Measurements from ENCODE around the gene STAT6. TPM values are rescaled to one million over a fixed set of nuclear protein-coding genes. Genes with fewer than 3 reads are reported as not detected.
"Not testable (repeated sequence)": the region's sequence is repeated elsewhere in the genome, so short reads cannot be mapped to it uniquely, and the experiment has no call there.

The STAT6 gene
- total RNA-seq, 1 donor from 2014 or later: 46.2 TPM

DNA sequence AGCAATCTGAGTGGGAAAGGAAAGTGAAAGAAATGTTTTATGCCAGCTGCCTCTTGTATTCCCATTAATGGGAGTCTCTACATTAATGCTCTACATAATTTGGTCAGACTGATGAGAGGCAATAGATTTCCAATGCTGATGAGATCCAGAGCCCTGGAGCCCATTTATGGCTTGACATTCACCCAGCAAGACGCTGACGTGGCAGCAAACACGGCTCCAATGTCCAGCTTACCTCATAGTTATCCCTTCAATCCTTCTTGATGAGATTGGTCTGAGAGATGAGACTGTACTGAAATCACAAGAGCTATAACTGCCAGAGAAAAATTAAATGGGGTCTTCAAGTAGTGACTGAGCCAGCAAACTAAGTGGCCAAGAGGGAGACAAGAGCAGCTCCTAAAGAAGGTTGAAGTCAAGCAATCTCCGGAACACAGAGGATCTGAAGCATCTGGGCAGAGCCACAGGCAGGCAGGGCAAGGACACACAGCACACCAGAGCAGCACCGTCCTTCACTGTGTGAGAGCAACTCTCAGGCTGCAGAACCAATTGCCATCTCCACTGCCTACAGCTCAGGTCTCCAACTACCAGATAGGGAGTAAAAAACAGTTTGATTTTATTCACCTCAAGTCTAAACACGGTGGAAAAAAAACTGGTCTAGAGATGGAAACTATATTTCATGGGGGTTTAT, 54.0 kb downstream of the STAT6 start:
- Histone ChIP-seq H3K36me3 (peaks cover 28% of the 10 kb centered on the region), H3K4me1 (no peaks in the 10 kb centered on the region), H3K4me3 (no peak overlapping the region), H3K27me3 (ENCODE audit: low read depth) (no peaks in the 10 kb centered on the region), H3K9me3 (replicated peaks) (no peaks in the 10 kb centered on the region), H3K27ac (replicated peaks) (no peak overlapping the region)
- intact Hi-C loops (cut with micrococcal nuclease): no loop called here
- TF ChIP-seq, protein P1, sequence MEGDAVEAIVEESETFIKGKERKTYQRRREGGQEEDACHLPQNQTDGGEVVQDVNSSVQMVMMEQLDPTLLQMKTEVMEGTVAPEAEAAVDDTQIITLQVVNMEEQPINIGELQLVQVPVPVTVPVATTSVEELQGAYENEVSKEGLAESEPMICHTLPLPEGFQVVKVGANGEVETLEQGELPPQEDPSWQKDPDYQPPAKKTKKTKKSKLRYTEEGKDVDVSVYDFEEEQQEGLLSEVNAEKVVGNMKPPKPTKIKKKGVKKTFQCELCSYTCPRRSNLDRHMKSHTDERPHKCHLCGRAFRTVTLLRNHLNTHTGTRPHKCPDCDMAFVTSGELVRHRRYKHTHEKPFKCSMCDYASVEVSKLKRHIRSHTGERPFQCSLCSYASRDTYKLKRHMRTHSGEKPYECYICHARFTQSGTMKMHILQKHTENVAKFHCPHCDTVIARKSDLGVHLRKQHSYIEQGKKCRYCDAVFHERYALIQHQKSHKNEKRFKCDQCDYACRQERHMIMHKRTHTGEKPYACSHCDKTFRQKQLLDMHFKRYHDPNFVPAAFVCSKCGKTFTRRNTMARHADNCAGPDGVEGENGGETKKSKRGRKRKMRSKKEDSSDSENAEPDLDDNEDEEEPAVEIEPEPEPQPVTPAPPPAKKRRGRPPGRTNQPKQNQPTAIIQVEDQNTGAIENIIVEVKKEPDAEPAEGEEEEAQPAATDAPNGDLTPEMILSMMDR (IDR thresholded peaks at IDR 0.05; ENCODE audit: borderline replicate concordance): no peak
- no peak for DNase-seq

DNA sequence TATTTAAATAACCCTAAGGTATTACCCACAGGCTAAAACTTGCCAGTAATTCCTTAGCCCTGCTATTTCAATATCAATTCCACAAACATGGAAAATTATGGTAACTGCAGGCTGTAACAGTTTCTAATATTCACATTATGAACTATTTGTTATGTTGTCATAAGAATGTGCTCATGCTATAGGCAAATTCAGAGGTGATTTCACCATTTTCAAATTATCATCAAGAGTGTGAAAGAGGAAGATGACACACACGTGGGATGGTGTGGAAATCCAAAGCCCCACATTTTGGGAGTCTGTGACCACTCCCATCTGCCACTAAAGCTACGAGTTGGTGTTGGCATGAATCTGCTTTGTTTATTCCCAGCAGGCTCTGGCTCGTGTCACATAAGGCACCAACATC, 55.3 kb downstream of the STAT6 start:
- no peaks in the 10 kb centered on the region for H3K9me3 ChIP-seq (replicated peaks)
- H3K27me3 ChIP-seq (ENCODE audit: low read depth): no peaks in the 10 kb centered on the region
- intact Hi-C loops (cut with micrococcal nuclease): no loop called here
- no peaks in the 10 kb centered on the region for H3K4me1 ChIP-seq
- no peak for DNase-seq
- peaks cover 28% of the 10 kb centered on the region for H3K36me3 ChIP-seq
- TF ChIP-seq, protein P1 (IDR thresholded peaks at IDR 0.05; ENCODE audit: borderline replicate concordance): no peak
- H3K4me3 ChIP-seq: no peak overlapping the region
- no peak overlapping the region for H3K27ac ChIP-seq (replicated peaks)

DNA sequence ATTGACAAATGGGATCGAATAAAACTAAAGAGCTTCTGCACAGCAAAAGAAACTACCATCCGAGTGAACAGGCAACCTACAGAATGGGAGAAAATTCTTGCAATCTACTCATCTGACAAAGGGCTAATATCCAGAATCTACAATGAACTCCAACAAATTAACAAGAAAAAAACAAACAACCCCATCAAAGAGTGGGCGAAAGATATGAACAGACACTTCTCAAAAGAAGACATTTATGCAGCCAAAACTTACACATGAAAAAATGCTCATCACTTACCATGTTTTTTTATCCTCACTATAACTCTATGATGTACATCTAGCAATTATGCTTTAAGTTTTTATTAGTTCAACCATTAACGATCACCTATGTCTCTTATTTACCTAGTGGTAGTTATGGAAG, 57.3 kb downstream of the STAT6 start:
- H3K4me1 ChIP-seq; DNase-seq; H3K27ac ChIP-seq (replicated peaks); intact Hi-C loops (cut with micrococcal nuclease); H3K27me3 ChIP-seq (ENCODE audit: low read depth); H3K9me3 ChIP-seq (replicated peaks); H3K4me3 ChIP-seq: not testable (repeated sequence)
- H3K36me3 ChIP-seq: peaks cover 15% of the 10 kb centered on the region

DNA sequence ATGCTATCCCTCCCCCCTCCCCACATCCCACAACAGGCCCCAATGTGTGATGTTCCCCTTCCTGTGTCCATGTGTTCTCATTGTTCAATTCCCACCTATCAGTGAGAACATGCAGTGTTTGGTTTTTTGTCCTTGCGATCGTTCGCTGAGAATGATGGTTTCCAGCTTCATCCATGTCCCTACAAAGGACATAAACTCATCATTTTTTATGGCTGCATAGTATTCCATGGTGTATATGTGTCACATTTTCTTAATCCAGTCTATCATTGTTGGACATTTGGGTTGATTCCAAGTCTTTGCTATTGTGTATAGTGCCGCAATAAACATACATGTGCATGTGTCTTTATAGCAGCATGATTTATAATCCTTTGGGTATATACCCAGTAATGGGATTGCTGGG, 58.0 kb downstream of the STAT6 start:
- H3K4me1 ChIP-seq; H3K4me3 ChIP-seq; H3K27me3 ChIP-seq (ENCODE audit: low read depth); H3K36me3 ChIP-seq; H3K9me3 ChIP-seq (replicated peaks); H3K27ac ChIP-seq (replicated peaks); intact Hi-C loops (cut with micrococcal nuclease); DNase-seq: not testable (repeated sequence)

DNA sequence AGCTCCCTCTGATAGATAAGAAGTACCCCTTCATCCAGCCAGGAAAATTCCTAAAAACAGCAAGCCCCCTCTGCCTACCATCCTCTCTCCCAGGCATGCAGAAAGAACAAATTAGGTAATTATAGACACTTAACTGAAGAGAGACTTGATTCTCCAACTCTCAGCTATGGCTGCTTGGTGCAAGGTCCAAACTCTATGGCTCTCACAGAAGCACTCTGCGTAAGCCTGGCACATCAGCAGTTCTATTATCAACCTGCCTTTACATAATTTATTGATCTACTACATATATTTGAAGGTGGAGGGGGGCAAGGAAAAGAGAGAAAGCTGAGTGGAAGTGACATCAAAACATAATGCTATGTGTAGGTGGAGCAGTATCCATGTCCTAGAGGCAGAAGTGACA, 60.2 kb downstream of the STAT6 start:
- Histone ChIP-seq H3K4me3 (no peak overlapping the region), H3K9me3 (replicated peaks) (no peaks in the 10 kb centered on the region), H3K27ac (replicated peaks) (no peak overlapping the region), H3K36me3 (no peaks in the 10 kb centered on the region), H3K27me3 (ENCODE audit: low read depth) (peaks cover 25% of the 10 kb centered on the region), H3K4me1 (no peaks in the 10 kb centered on the region)
- TF ChIP-seq, protein P1 (IDR thresholded peaks at IDR 0.05; ENCODE audit: borderline replicate concordance): no peak
- intact Hi-C loops (cut with micrococcal nuclease): no loop called here
- no peak for DNase-seq

DNA sequence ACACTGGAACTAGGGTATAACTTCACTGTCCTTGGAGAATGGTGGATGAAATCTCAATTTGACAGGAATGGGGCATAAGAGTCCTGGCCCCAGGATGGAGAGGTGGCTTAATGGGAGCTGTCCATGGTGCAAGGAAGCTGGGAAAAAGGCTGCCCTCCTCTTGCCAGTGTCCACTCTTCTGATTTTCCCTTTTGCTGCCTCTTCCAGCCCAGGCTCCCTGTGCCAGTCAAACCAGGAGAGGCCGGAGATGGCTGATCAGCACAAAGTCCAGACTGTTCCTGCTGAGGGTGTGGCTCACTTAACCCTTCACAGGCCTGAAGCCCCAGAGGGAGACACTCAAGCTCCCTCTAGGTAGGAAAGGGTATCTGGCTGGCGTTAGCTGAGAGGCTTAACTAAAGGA, 61.3 kb downstream of the STAT6 start, which contains the start of gene MYO1A:
Gene MYO1A, minus strand, starts transcription at position 240 of the 400 bp plus-strand sequence. CDS start 1,806 bp downstream, outside the sequence.
- no peak within 1 kb of the TSS for H3K4me3 ChIP-seq
- intact Hi-C loops (cut with micrococcal nuclease): no loop called here
- H3K27me3 ChIP-seq (ENCODE audit: low read depth): peaks cover 33% of the 10 kb centered on the region
- H3K36me3 ChIP-seq: no peaks in the 10 kb centered on the region
- H3K4me1 ChIP-seq: no peaks in the 10 kb centered on the region
- DNase-seq: no peak
- TF ChIP-seq, protein P1 (IDR thresholded peaks at IDR 0.05; ENCODE audit: borderline replicate concordance): no peak
- no peak within 1 kb of the TSS for H3K27ac ChIP-seq (replicated peaks)
- no peaks in the 10 kb centered on the region for H3K9me3 ChIP-seq (replicated peaks)
